ENCODE results near the gene RASL11B. TPM values are rescaled to one million over a fixed set of nuclear protein-coding genes. Genes with fewer than 3 reads are reported as not detected.
A peak's percentile ranks its signal among the peaks of the same experiment; 100 is the strongest.

Gene RASL11B
- total and polyA plus RNA-seq, 9 of the 15 experiments (the other 6 are each of a cell fraction or from before 2014, with no cell fraction given), result 0.24 to 1.5 (median 0.53) TPM

GRCh38 chr4:52861879-52862616, at the start of gene RASL11B (continued):
- TF ChIP-seq, protein P1, sequence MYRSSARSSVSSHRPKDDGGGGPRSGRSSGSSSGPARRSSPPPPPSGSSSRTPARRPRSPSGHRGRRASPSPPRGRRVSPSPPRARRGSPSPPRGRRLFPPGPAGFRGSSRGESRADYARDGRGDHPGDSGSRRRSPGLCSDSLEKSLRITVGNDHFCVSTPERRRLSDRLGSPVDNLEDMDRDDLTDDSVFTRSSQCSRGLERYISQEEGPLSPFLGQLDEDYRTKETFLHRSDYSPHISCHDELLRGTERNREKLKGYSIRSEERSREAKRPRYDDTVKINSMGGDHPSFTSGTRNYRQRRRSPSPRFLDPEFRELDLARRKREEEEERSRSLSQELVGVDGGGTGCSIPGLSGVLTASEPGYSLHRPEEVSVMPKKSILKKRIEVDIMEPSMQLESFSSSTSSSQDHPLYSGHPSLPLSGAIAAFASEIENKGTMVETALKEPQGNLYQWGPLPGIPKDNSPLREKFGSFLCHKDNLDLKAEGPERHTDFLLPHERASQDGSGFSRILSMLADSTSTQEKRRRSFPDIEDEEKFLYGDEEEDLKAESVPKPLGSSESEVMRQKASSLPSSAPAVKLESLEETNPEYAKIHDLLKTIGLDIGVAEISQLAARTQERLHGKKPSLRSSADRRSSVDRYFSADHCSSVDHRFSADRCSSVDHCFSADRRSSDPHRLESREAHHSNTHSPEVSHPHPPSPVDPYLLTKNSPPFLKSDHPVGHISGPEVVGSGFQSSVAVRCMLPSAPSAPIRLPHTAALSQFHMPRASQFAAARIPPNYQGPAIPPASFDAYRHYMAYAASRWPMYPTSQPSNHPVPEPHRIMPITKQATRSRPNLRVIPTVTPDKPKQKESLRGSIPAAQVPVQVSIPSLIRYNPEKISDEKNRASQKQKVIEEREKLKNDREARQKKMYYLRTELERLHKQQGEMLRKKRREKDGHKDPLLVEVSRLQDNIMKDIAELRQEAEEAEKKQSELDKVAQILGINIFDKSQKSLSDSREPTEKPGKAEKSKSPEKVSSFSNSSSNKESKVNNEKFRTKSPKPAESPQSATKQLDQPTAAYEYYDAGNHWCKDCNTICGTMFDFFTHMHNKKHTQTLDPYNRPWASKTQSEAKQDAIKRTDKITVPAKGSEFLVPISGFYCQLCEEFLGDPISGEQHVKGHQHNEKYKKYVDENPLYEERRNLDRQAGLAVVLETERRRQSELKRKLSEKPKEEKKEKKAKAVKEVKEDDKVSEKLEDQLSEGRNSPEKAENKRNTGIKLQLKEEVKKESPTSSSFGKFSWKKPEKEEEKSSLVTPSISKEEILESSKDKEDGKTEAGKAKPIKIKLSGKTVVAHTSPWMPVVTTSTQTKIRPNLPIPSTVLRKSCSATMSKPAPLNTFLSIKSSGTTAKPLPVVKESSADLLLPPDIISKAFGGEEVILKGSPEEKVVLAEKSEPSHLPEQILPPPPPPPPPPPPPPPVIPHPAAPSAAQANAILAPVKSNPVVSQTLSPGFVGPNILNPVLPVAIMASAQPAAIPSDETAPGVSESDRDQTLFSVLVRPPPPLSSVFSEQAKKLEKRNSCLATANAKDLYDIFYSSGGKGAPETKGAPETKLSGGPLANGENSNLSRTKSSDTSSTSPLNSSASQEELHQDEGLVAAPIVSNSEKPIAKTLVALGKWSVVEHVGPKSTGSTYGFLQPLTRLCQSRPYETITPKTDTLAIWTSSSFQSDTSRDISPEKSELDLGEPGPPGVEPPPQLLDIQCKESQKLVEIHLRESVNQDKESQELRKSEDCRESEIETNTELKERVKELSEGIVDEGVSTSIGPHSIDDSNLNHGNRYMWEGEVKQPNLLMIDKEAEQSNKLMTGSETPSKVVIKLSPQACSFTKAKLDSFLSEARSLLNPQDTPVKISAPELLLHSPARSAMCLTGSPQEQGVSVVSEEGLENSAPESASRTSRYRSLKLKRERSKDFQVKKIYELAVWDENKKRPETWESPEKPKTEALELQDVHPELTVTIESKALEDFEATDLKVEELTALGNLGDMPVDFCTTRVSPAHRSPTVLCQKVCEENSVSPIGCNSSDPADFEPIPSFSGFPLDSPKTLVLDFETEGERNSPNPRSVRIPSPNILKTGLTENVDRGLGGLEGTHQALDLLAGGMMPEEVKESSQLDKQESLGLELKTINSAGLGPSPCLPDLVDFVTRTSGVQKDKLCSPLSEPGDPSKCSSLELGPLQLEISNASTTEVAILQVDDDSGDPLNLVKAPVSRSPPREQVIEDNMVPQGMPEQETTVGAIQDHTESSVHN (IDR thresholded peaks at IDR 0.05; ENCODE audit: borderline replicate concordance in 1 of 2, low read depth in 1 of 2), result no peak
- no peak for TF ChIP-seq ATF1 (CRISPR knock-in tag; IDR thresholded peaks at IDR 0.05)
- peak; percentile 39; the same call in 1 of the 2 replicates for TF ChIP-seq ATF1 (tag; IDR thresholded peaks at IDR 0.05)
- TF ChIP-seq ETV6 (IDR thresholded peaks at IDR 0.05; ENCODE audit: borderline replicate concordance in 1 of 2, low read depth in 2 of 2, low read length in 1 of 2), result no peak
- TF ChIP-seq ETV6 (CRISPR knock-in tag; IDR thresholded peaks at IDR 0.05; ENCODE audit: borderline replicate concordance), result peak; percentile 83; the same call in 1 of the 2 replicates
- no peak for TF ChIP-seq ETS2 (tag; IDR thresholded peaks at IDR 0.05; ENCODE audit: borderline replicate concordance, poor library complexity, severe bottlenecking)
- TF ChIP-seq NR3C1 (CRISPR knock-in tag; IDR thresholded peaks at IDR 0.05), result peak; percentile 97
- TF ChIP-seq TAF9B (IDR thresholded peaks at IDR 0.05; ENCODE audit: partially characterized antibody), result no peak

Data from K562 (cell line).